ENCODE data around the gene PLPP3.

Gene PLPP3

DNA sequence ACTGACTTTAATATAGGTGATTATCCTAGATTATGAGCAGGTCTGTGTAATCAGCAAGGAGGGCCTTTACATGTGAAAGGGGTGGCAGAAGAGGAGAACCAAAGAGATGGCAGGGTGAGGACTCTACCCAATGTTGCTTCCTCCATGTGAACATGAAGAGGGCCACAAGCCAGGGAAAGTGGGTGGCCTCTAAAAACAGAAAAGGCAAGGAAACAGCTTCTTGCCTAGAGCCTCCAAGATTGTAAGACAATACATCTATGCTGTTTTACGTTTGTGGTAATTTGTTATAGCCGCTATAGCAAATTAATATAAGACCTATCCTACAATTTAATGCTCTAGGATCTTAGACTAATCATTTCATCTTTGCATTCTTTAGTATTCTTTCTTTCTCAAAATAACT is 85.5 kb downstream of the PLPP3 start:
- DNase-seq = no peak

DNA sequence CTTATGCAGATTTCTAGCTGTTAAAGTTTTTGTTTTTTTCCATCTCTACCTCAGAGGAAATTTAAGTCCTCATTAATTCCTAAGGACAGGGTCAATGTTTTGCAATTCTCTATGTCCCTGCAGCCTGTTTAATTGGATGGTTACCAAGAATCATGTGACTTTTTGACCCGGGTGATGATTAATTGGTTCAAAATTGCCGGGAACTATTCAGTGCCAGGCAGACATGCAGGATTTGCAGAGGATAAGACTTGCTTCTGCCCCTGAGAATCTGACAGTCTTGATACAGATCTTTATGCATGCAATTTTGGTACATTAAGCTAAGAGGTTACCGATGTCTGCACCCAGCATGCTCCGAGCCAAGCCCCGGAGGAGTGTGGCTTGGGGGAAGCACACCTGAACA is 87.9 kb downstream of the PLPP3 start:
- no peak for DNase-seq

DNA sequence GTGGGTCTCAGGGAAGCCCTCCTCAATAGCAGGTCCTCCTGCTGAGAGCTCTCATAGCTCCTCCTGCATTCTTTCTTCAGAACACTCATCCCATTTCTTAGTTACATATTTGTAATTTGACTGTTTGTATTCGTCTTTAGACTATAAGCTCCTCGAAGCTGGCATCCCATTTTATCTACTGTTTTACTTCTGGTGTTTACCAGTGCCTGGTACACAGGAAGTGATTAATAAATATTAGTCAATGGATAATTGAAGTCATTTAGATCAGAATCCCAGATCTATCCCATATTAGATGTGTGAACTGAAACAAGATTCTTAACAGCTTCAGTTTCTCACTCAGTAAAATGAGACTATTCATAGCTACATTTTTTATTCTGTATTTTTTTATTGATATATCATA is 88.7 kb downstream of the PLPP3 start:
- DNase-seq = no peak

DNA sequence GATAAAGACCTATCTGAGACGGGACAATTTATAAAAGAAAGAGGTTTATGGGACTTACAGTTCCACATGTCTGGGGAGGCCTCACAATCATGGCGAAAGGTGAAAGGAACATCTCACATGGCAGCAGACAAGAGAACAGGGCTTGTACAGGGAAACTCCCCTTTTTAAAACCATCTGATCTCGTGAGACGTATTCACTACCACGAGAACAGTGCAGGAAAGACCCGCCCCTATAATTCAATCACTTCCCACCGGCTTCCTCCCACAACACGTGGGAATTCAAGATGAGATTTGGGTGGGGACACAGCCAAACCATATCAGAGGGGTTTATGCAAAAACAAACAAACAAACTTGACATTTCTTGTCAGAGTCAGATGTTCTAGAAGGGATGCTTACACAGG is 89.7 kb downstream of the PLPP3 start:
- no peak for DNase-seq

DNA sequence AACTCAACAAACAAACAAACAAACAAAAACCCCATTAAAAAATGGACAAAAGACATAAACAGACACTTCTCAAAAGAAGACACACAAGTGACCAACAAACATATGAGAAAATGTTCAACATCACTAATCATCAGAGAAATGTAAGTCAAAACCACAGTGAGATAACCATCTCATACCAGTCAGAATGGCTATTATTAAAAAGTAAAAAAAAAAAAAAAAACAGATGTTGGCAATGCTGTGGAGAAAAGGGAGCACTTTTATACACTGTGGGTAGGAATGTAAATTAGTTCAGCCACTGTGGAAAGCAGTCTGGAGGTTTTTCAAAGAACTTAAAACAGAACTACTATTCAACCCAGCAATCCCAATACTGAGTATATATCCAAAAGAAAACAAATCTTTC is 94.7 kb downstream of the PLPP3 start:
- DNase-seq = no peak

DNA sequence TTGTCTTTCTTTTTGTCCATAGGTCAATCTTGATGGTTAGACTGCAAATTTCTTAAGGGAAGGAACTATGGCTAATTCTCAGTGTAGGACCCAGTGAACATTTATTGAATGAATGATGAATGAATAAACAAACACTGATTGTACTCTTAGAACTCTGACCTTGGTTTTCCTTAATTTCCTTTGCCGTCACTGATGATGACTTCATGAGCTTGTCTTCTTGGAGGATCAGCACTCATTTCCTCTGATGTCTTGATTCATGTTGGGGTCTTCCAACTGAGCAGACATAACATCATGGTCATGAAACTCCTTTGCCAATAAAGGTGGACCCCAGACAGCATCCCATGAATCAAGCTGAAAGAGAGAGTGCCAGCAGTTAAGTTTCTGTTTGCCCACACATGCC is 96.3 kb downstream of the PLPP3 start:
- no peak for DNase-seq

DNA sequence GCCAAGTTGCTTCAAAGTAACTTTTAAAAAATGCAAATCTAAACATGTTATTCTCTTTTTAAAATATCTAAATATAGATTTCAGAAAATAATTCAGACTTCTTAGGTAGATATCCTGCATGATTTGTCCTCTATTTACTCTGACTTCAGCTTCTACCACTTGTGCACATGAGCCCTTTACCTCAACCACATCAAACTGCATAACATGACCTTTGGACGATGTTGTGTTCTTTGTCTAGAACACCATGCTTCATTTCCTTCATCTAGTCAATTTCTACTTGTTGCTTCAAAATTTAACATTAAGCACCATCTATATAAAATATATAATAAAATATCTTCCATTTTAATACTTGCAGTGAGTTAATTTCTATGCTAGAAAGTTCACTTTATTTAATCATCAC is 96.9 kb downstream of the PLPP3 start:
- DNase-seq = no peak

DNA sequence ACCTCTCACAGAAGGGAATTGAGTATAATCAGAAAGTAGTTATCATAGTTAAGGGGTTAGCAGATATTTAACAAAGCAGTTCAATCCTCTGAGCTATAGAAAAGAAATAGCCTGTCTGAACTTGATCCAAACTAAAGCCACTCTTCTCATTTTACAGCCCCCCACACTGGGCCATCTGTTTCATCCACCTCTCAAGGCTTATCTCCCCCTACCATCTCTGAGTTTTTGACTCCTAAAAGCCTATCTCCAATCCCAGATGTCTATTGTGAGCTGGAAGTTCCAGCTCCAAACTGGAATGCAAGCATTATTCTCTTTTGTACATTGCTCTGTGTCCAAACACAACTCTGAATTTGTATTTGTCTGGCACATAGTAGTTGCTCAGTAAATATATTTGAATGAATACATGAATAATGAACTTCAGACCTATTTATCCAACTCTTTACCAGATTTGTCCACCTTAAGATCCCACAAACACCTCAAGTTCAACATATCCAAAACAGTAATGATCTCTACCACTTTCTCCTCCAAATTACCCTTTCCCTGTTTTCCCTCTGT is 98.1 kb downstream of the PLPP3 start:
- DNase-seq = no peak

DNA sequence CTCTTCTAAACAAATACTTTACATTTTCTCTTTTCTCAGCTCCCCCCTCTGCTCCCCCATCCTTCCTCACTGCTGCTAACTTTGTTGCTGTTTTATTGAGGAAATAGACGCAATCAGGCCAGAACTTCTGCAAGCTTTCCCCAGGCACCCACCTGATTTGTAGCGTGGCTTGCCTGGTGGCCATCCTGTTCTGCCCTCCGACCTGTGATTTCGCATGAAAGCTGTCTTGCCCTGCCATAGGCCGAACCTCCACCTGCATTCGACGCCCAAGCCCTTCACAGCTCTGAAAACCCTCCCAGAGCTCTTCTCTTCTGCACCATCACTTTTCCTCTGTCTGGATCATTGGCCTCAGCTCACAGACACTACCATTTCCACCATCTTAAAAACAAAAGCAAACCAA is 100.6 kb downstream of the PLPP3 start:
- no peak for DNase-seq

DNA sequence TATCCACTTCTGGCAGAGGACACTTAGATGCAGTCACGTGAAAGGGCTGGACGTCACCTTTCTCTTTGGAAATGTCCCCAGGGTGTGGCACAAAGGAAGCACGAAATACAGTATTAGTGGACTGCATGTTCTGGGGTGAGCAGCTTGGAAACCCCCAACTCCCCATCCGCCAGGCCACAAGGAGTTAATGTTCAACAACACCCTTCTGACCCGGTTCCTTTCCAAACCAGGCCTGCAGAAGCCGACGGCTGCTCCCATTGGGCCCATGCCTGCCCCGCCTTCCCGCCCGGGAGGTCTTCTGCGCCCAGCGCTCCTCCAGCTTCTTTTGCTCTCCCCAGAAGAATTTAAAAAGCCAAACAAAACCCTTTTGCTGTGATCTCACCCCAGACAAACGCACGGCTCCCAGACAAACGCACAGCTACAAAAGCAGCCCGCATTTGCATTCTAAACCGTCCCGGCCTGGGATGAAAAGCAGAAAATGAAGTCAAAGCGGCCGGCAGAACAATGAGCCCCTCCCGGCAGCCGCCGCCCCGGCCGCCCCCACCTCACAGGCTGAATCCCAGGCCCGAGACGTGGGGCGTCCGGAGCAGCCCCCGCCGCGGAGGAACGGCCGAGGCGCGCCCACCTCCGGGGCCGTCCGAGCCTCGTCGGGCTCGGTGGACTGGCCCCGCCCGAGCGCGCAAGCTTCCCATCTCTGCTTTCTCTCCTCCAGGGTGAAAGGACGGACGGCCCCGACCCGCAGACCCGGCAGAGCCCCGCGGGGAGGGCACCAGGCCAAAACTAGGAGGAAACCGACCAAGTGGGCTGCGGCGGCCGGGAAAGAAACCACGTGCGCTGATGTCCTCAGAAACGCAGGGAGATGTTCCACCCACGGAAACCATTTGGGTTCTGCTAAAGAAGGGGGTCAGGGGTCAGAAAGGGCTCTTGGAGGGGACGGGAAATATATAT is 101.9 kb downstream of the PLPP3 start:
- no peak for DNase-seq

DNA sequence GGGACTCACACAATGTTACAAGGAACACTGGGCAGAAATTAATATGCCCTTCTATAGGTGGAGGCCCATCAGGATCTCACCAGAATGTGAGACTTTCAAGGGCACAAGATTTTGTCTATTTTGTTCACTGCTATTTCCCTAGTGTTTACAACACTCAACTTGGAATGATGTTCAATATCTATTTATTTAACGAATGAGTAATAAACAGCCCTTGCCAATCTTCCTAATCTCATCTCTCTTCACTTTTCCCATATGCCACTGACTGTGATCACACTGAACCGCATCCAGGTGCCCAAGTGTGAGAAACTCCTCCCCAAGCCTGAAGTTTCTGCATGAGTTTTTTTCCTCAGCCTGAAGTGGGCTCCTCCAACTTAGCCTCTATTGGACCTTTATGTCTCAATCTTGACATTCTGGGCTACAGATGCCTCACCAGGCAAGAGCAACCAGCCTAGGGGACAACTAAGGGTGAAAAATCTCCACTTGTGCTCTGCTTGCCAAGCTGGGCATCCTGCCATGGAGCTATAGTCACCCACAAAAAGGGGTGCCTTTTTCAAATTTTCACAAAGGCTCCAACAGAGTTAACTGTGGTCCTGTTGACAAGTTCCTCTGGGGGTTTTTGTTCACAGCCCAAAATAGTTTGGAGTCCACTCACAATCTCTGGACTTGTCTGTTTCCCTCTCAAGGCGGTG is 105.6 kb downstream of the PLPP3 start:
- DNase-seq = no peak

DNA sequence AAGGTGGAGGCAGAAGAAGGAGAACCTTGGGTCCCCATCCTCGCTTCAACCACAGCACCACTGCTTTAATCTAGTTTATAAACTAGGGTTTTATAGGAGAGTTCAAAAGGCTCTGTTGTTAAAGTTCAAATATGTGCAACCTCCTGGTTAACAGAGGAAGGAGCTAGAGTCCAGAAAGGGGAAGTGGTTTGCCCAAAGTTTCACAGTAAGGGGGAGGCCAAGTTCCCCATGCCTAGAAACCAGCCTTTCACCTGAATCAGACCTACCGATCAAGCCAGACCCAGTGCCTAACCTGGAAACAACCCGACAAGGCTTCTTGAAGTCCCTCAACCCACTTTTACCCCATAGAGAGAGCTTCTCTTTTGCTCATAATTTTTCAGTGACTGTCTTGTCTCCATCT is 106.5 kb downstream of the PLPP3 start:
- no peak for DNase-seq

DNA sequence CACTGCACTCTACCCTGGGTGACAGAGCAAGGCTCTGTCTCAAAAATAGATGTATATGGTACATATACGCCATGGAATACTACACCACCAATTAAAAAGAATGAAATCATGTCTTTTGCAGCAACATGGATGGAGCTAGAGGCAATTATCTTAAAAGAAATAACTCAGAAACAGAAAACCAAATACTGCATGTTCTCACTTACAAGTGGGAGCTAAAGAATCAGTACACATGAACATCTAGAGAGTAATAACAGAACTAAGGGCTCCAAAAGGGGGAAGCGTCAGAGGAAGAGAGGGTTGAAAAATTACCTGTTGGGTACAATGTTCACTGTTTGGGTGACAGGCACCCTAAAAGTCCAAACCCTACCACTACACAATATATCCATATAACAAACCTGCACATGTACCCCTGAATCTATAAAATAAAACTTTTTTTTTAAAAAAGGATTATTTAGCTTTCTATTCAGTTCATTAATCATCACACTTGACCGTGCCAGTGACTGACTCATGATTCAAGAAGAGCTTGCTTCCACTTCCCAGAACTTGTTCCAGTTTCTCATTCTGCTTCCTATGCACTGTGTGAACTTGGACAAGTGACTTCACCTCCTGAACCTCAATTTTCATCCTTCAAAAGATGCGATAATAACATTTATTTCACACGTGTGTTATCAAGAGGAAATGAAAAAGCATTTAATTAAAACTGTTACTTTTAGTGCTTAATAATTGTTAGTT is 109.6 kb downstream of the PLPP3 start:
- no peak for DNase-seq

DNA sequence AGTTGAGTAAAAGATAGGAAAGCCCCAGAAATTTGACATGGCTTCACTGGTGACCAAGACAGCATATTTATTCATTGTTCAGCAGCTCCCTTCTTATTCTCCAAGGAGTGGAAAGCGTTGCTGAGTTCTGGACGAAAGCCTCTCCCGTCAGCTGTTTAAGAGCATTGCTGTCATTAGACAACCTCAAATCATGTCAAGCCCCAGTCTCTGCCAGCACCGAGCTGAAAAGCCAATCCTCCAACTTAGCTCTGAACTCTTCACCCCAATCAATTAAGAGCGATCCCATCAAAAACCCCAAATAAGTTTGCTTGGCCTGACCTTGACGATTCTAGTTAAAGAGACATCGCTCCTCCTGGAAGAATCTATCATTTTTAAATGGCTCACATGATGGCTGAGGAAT is 110.8 kb downstream of the PLPP3 start:
- DNase-seq = no peak

DNA sequence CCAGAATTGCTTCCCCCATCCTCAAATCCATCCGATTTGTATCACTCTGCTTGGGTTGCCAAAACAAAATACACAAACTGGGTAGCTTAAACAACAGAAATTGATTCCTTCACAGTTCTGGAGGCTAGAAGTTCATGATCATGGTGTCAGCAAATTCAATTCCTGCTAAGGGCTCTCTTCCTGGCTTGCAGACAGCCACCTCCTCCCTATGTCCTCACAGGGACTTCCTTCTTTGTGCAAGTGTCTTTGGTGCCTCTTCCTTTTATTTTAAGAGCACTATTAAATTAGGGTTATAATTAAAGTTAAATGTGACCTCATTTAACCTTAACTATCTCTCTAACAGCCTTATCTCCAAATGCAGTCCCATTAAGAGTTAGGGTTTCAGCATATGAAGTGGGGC is 112.8 kb downstream of the PLPP3 start:
- no peak for DNase-seq

DNA sequence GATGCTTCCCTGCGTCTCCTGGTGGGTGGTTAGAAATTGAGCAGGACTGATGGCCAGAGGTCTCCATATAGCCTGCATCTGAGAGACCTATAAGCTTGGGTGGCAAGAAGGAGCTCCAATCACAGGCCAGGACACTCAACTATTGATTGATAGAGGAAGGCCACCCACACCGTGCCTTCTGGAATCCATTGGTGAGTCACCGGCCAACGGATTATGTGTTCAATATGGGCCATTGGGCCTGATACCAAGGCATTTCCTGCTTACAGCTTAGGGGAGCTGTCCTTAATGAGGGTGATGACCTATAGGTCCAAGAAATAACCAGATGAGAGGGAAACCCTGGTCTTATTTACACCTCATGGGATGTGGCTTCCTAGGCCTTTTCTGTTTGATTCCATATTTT is 115.1 kb downstream of the PLPP3 start:
- no peak for DNase-seq

DNA sequence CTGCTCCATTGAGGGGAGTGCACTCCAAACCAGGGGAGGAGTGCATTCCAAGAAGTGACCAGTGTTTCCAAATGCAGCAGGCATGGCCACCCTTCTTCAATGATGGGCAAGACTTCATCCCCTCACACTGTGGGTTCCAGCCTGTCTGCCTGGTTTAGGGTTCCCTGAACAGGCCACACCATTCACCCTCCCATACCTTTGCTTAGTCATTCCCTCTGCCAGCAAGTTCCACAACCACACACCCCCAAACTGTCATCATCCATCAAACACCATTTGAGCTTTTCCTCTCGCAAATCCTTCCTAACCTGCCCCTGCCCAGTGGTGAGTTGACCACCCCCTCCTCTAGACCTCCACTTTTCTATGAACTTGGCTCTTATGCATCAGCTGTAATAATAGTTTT is 116.0 kb downstream of the PLPP3 start:
- no peak for DNase-seq

DNA sequence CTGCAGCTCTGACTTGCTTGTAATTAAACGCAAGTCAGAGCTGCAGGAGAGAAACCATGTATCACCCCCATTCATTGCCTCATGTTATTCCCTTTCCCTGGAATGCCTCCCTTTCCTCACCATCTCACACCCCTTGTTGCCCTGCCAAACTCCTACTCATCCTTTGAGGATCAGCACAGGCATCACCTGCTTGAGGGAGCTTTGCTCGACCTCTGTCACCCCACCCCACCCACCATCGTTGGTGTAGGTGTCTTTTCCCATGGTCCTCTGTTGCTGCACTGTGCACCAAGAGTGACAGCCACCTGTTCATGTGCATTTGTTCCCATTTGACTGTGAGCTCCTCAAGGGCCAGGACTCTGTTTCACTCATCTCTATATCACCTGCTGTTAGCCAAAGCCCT is 117.2 kb downstream of the PLPP3 start:
- no peak for DNase-seq

DNA sequence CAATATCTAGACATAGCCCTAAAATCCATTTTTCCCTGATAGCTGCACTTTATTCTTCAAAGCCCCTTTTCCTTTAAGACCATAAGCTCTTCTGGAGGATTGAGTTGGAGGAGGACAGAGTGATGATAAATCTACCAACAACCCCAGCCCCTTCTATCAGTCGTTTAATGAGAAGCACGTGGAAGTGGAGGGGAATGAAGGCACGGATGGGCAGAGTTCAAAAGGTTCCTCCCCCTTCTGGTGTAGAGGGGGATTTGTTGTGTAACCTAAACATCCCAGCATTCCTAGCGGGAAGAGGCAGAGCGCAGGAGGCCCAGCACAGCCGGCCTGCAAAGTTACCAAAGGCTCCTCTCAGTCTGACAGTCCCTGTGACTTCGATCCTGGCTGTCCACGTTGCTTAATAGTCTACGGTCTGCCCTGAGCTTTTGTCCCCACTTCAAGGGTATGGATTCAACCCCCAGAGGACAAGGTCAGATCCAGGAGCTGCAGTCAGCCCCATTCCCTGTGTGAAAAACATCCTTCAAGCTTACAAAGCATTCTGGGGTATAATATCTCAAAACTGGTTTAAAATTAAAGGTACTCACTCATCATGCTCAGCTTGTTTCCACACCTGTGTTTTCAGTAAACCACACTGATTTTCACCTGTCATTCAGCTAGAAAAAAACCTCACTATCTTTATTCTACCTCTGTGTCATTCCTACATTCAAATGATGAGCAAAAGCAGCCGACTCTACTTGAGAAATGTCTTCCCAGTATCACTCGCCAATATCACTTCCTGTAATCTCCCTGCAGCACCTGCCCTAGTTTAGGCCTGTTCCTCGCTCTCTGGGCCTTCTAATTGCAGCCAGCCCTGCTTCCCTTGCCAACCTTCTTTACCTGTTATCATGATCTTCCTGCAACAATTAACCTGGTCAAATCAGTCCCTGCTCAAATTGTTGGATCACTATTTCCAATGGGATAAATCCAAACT is 117.9 kb downstream of the PLPP3 start:
- DNase-seq = no peak

DNA sequence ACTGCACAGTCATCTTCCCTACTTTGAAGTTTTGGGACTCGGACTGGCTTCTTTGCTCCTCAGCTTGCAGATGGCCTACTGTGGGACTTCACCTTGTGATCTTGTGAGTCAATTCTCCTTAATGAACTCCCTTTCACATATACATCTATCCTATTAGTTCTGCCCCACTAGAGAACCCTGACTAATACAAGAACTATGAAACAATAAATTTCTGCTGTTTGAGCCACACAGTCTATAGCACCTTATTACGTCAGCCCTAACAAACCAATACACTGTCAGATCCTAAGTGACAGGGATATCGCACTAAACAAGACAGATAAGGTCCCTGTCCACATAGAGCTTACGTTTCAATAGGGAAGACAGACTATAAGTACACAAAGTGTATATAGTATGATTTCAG is 120.1 kb downstream of the PLPP3 start:
- no peak for DNase-seq

DNA sequence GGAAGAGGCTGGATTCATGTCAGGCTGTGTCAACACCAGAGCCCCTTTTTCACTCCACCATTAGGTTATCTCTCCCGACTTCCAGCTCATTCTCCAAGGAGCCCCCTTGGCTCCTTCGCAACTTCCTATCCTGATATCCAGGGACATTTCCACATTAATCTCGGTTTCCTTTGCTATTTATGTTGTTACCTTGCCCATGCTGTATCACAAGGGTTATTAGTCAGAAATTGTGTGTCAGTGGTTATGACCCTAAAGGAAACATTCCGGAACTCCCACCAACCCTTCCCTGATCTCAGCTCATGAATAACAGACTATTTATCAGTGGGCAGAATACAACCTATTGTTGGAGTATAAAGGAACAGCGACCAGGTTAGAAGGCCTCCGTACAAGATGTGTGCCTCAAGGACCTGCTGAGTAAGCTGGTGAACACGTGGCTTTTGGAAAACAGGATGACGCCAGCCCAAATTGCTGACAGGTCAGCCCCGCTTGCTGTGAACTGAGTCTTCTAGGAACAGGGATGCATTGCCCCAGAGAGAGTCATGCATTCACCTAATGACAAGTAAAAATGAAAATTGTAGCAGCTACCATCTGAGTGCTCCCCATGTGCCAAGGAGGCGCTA is 121.5 kb downstream of the PLPP3 start:
- DNase-seq = no peak

Data from stimulated activated CD4-positive, alpha-beta T cell treated with anti-CD3 and anti-CD28 coated beads, Interleukin-4, amount 100 ng/mL, for 1 hour (primary cell).